ENCODE data around the gene CYYR1.

The CYYR1 gene

DNA sequence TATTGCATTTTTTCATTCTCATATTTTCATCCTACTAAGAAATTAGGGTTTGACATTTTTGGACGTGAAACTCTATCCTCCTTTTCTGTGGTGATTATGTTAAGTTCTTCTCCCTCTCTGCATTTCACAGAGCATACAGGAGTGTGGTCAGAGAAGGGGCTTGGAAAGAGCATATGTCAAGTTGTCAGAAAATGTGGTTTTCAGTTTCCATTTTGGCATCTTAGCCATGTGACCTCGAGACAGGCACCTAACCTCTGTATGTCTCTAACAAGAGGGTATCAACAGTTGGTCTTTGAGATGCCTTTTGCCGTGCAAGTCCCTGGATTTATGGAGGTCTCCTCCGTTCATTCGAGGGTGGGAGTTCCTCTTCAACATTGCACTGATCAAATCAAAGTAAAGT is 140.7 kb downstream of the CYYR1 start:
- FAIRE-seq: no peak

DNA sequence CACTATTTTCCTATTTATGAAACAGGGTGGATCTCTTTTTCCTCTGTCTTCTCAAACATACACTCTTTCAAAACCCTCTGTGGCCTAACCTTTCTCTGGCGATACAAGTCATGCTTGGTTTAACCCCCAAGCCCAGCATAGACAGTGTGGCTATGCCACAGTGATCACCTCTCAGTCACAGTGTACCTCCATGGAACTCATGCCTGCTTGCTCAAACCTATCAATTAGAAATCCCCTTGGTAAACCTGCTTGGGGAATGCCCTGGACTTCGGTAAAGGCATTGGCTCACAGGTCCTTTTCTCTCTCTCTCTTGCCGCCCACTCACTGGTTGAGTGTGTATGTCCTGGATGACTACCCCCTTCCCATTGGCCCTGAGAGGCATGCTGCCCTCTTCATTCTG is 147.5 kb downstream of the CYYR1 start:
- FAIRE-seq: no peak

DNA sequence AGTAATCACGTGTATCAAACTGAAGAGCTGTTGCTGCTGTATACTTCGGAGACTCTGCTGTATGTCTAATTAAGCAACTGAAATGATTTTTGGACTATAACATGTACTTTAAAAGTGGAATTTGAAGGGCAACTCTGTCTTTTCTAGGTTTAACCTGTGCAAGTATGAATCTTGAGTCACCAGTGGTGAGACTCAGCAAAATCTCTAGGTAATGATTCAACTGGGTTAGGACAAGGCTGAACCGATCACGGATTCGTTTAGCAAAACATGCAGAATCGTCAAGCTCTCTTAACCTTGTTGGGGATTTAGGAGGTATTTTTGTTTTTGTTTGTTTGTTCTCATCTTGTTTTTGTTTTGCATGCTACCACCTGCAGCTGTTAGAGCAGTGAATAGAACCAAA is 149.6 kb downstream of the CYYR1 start:
- FAIRE-seq: no peak

DNA sequence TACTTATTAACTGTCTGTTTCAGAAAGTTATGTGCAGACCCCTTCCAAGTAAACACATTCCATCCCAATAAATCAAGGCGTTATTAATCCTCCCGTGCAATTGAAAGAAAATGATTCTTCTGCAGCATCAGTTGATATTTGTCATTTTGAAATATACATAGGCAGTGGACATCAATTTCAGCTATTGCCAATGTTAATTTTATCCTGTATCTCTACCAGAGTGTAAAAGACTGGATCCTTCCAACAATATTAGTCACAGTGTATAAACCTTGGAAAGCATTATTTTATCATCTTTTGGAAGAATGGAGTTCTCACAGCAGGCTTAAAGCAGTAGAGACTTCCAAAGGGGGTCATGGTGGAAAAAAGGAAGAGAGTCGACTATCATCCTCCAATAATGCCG is 150.4 kb downstream of the CYYR1 start:
- no peak for FAIRE-seq

DNA sequence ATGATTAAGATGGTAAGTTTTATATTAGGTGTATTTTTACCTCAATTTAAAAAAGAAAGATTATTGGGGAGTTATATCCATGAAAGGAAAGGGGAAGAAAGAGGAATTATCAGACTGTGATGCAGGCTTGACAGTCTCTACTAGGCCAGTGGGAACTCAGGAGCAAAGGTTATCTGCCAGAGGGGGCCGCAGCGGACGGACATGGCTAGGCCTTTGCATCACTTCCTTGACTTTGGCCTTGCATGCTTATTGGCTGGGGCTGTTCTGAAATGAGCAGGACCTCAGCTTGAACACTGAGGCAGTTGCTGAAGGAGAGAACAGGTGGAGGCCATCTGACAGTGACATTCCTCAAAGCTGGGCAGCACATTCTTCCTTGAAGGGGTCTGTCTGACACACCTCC is 150.9 kb downstream of the CYYR1 start:
- FAIRE-seq: no peak

DNA sequence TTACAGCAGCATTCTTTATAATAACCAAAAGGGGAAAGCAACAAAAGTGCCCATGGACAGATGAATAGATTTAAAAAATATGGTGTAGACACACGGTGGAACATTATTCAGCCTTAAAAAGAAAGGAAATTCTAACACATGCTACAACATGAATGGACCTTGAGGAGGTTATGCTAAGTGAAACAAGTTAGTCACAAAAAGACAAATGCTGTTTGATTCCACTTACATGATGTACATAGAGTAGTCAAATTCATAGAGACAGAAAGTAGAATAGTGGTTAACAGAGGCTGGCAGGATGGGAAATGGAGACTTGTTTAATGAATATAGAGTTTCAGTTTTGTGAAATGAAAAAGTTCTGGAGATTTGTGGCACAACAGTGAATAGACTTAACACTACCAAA is 151.4 kb downstream of the CYYR1 start:
- FAIRE-seq: no peak

Measured in colon (tissue), 2 donors.